Gastroesophageal sphincter (tissue), 3 donors: ENCODE data around the gene SEMA5B.

Source experiments
- POLR2A ChIP-seq, 2 donors: fragments of 450-650 bp; IDR thresholded peaks; one replicate each; pipeline ENCODE4 v1.6.1; 2017; ENCODE audit warnings: antibody characterized with exemption in 2 of 2, mild to moderate bottlenecking in 2 of 2, moderate library complexity in 1 of 2
- POLR2AphosphoS5 ChIP-seq: sonication (generic); formaldehyde crosslinking; IDR thresholded peaks from one replicate; pipeline ENCODE4 v1.6.1; 2017; ENCODE audit warnings: antibody characterized with exemption
- TF ChIP-seq, protein P1 (sequence below), 4 experiments: fragments of 200-600 bp in 2 of 4; fragments of 450-650 bp in 2 of 4; sonication (generic) in 1 of 4; IDR thresholded peaks; one replicate each; pipeline ENCODE4 v1.5.1; 2017 to 2019; ENCODE audit warnings: antibody characterized with exemption in 4 of 4, mild to moderate bottlenecking in 2 of 4, moderate library complexity in 2 of 4

DNA sequence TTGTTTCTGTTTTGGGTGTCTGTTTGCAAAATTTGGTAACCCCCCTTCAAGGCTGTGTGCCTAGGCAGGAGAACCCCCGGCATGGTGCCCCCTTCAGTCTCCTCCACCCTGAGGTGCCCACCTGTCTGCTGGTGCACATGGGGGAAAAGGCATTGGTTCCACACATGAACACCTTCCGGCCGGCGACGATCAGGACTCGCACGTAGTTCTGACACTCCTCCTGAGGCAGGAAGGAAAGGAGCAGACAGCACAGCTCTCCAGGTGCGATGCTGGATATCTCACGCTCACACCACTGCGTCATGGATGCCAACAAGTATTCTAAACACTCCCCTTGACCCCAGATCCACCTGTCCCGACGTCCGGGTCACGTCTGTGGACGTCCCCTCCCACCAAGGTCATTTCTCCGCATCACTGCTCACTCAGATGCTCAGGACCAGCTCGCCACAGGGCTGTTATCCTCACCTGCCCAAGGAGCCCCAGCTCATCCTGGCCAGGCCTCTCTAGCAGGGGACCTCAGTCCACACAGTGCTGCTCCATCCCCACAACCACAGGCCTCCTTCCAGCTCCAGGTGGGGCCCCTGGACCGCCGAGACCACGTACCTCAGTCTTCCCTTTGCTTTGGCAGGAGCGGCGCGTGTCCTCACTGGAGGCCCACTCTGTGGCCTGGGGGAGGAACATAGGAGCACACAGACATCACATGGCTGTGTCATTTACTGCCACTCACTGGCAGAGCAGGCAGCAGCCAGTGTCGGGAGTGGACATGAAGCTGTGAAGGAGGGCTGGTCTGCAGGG lies 99.0 kb downstream of the SEMA5B start:
- TF ChIP-seq POLR2A (IDR thresholded peaks at IDR 0.05) = no peak
- TF ChIP-seq, protein P1, sequence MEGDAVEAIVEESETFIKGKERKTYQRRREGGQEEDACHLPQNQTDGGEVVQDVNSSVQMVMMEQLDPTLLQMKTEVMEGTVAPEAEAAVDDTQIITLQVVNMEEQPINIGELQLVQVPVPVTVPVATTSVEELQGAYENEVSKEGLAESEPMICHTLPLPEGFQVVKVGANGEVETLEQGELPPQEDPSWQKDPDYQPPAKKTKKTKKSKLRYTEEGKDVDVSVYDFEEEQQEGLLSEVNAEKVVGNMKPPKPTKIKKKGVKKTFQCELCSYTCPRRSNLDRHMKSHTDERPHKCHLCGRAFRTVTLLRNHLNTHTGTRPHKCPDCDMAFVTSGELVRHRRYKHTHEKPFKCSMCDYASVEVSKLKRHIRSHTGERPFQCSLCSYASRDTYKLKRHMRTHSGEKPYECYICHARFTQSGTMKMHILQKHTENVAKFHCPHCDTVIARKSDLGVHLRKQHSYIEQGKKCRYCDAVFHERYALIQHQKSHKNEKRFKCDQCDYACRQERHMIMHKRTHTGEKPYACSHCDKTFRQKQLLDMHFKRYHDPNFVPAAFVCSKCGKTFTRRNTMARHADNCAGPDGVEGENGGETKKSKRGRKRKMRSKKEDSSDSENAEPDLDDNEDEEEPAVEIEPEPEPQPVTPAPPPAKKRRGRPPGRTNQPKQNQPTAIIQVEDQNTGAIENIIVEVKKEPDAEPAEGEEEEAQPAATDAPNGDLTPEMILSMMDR (IDR thresholded peaks at IDR 0.05) = no peak
- TF ChIP-seq POLR2AphosphoS5 = no peak
